IPS DF 4.7 (cell line): ENCODE data around the gene MINDY4.
A peak's percentile ranks its signal among the peaks of the same experiment; 100 is the strongest.

ENCODE experiments used
- DNase-seq: peaks from one replicate; pipeline ENCODE4 v3.0.0-alpha.2; 2013; ENCODE audit warnings: low spot score; ENCODE audit errors: extremely low read depth

The MINDY4 gene

GRCh38 chr7:30927559-30927958 is 156.3 kb downstream of the MINDY4 start:
- DNase-seq: no peak

GRCh38 chr7:30928254-30928872 is 157.1 kb downstream of the MINDY4 start:
- no peak for DNase-seq

GRCh38 chr7:30929686-30930085 is 158.5 kb downstream of the MINDY4 start:
- DNase-seq: no peak

GRCh38 chr7:30930621-30931020 is 159.4 kb downstream of the MINDY4 start:
- DNase-seq: no peak

GRCh38 chr7:30931161-30931928 is 160.1 kb downstream of the MINDY4 start:
- no peak for DNase-seq

- no peak for DNase-seq
These were observed 160.8 kb downstream of the MINDY4 start for GRCh38 chr7:30931929-30932540.

- no peak for DNase-seq
These were observed 161.3 kb downstream of the MINDY4 start for GRCh38 chr7:30932562-30932961.

GRCh38 chr7:30933124-30933974 is 162.1 kb downstream of the MINDY4 start:
- DNase-seq: no peak

- DNase-seq: no peak
These were observed 163.0 kb downstream of the MINDY4 start for GRCh38 chr7:30934225-30934624.

- no peak for DNase-seq
These were observed 163.7 kb downstream of the MINDY4 start for GRCh38 chr7:30934732-30935568.

GRCh38 chr7:30935569-30935877 is 164.3 kb downstream of the MINDY4 start:
- no peak for DNase-seq

- DNase-seq: no peak
These were observed 165.5 kb downstream of the MINDY4 start for GRCh38 chr7:30936650-30937245.

GRCh38 chr7:30937416-30937815 is 166.2 kb downstream of the MINDY4 start:
- no peak for DNase-seq

- DNase-seq: peak; percentile 85
These were observed 167.5 kb downstream of the MINDY4 start for GRCh38 chr7:30938435-30939316.

GRCh38 chr7:30941582-30942323 is 170.5 kb downstream of the MINDY4 start:
- no peak for DNase-seq
